OCI-LY3 (cell line): ENCODE measurements around the gene SH3RF3.

Source experiments
- EZH2phosphoT487 ChIP-seq: fragments of 200-600 bp; shearing (Covaris generic); IDR thresholded peaks from 2 replicates; pipeline ENCODE4 v1.6.1; 2018; ENCODE audit warnings: antibody characterized with exemption, mixed run types, low read depth
- TF ChIP-seq, protein P1 (sequence below): fragments of 200-600, 300-600 bp; sonication (generic); IDR thresholded peaks from 2 replicates; pipeline ENCODE4 v1.5.1; 2014; ENCODE audit warnings: antibody characterized with exemption, low read length, low read depth

DNA sequence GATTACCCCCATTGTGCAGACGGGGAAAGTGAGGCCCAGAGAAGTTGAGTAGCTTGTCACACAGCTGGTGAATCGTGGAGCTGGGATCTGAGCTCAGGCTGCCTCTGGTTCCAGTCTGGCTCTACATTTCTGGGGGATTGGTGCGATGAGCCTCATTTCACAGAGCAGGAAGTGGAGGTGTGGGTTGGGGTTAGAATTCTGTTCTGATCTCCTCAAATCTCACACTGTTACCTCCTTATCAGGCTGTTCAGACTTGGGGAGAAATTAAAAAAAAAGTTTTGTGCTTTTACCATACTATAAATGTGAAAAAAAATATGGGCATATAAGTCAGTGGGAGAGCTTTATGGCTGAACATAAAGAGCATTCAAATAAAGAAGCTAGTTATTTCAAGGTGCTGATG lies 21.6 kb downstream of the SH3RF3 start:
- TF ChIP-seq, protein P1, sequence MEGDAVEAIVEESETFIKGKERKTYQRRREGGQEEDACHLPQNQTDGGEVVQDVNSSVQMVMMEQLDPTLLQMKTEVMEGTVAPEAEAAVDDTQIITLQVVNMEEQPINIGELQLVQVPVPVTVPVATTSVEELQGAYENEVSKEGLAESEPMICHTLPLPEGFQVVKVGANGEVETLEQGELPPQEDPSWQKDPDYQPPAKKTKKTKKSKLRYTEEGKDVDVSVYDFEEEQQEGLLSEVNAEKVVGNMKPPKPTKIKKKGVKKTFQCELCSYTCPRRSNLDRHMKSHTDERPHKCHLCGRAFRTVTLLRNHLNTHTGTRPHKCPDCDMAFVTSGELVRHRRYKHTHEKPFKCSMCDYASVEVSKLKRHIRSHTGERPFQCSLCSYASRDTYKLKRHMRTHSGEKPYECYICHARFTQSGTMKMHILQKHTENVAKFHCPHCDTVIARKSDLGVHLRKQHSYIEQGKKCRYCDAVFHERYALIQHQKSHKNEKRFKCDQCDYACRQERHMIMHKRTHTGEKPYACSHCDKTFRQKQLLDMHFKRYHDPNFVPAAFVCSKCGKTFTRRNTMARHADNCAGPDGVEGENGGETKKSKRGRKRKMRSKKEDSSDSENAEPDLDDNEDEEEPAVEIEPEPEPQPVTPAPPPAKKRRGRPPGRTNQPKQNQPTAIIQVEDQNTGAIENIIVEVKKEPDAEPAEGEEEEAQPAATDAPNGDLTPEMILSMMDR, result no peak
- no peak for TF ChIP-seq EZH2phosphoT487
